ENCODE results near the gene SAPCD2.

DNA sequence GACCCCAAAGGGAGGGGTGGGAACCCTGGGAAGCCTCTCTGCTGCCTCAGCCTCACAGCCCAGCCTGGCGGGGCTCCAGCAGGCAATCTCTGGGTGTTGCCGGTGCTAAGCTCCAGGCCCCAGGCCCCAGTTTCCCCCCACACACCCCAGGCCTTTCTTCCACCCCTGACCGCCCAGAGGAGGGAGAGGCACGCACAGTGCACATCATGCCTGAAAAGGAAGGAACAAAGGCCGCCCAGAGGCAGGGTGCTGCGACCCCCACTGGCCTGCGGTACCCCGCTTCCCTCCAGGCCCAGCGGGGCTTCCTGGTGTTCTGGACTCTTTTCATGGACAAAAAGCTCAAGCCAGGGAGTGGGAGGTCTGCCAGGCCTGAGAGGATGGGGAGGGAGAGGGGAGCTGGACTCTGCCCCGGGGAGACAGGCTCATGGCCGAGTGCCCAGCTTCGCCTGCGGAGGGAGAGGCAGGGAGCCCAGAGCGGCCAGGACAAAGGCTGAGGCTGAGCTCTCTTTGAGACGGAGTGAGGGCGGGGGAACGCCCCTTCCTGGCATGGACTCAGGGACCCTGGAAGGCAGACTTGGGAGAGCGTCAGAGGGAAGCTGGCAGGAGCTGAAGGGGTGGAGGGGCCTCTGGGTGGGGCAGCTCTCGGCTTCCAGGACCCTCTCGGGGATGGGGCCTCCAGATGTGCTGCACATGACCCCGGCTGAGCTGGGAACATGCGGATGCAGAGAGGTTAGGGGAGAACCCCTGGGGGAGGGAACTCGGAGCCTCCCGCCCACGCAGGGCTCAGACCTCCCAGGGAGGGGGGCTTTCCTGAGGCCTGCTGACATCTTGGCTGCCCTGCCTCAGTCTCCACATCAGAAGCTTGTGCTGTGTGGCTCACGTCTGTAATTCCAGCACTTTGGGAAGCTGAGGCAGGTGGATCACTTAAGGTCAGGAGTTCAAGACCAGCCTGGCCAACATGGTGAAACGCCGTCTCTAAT, 14.7 kb downstream of the SAPCD2 start:
- TF ChIP-seq, protein P1, sequence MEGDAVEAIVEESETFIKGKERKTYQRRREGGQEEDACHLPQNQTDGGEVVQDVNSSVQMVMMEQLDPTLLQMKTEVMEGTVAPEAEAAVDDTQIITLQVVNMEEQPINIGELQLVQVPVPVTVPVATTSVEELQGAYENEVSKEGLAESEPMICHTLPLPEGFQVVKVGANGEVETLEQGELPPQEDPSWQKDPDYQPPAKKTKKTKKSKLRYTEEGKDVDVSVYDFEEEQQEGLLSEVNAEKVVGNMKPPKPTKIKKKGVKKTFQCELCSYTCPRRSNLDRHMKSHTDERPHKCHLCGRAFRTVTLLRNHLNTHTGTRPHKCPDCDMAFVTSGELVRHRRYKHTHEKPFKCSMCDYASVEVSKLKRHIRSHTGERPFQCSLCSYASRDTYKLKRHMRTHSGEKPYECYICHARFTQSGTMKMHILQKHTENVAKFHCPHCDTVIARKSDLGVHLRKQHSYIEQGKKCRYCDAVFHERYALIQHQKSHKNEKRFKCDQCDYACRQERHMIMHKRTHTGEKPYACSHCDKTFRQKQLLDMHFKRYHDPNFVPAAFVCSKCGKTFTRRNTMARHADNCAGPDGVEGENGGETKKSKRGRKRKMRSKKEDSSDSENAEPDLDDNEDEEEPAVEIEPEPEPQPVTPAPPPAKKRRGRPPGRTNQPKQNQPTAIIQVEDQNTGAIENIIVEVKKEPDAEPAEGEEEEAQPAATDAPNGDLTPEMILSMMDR (IDR thresholded peaks at IDR 0.05), result no peak
- TF ChIP-seq POLR2A (IDR thresholded peaks at IDR 0.05), result no peak

All from uterus (tissue), 2 donors.